GM10266 (cell line): ENCODE data around the gene PPM1A.
A peak's percentile ranks its signal among the peaks of the same experiment; 100 is the strongest.

Experiments used
- DNase-seq: peaks from one replicate; pipeline ENCODE4 v3.0.0; 2012; ENCODE audit errors: extremely low spot score
- CTCF ChIP-seq: IDR thresholded peaks from 2 replicates; pipeline ENCODE4 v1.5.1; 2012; ENCODE audit warnings: mild to moderate bottlenecking, low read depth; ENCODE audit not compliant: control insufficient read depth, insufficient read depth; ENCODE audit errors: missing control alignments

The PPM1A gene

GRCh38 chr14:60331201-60332045 is 82.4 kb downstream of the PPM1A start:
- peak; percentile 91 for TF ChIP-seq CTCF
- peak; percentile 78 for DNase-seq

GRCh38 chr14:60332046-60332399 is 83.0 kb downstream of the PPM1A start:
- DNase-seq: no peak
- no peak for TF ChIP-seq CTCF

- no peak for TF ChIP-seq CTCF
- DNase-seq: no peak
Measured at GRCh38 chr14:60332869-60333268, 83.8 kb downstream of the PPM1A start.

- no peak for TF ChIP-seq CTCF
- no peak for DNase-seq
Measured at GRCh38 chr14:60339571-60339970, 90.5 kb downstream of the PPM1A start.

- no peak for TF ChIP-seq CTCF
- no peak for DNase-seq
Measured at GRCh38 chr14:60343571-60344071, 94.6 kb downstream of the PPM1A start.

- no peak for TF ChIP-seq CTCF
- no peak for DNase-seq
Measured at GRCh38 chr14:60344751-60345150, 95.7 kb downstream of the PPM1A start.

- TF ChIP-seq CTCF: no peak
- DNase-seq: no peak
Measured at GRCh38 chr14:60346706-60347105, 97.7 kb downstream of the PPM1A start.
